Mesenchymal stem cell (in vitro differentiated cells and primary cell): Measurements from ENCODE around the gene ATP10D.

Experiments
- DNase-seq: peaks from one replicate; pipeline ENCODE4 v3.0.0-alpha.2; 2013
- H2AFZ ChIP-seq: one replicate; pipeline ENCODE4 v1.6.1; 2013; ENCODE audit warnings: low read depth, mild to moderate bottlenecking, control low read depth, inconsistent platforms, low read length, moderate library complexity
- H2AK5ac ChIP-seq: 2 replicates; pipeline ENCODE4 v1.6.1; 2013; ENCODE audit warnings: low read length, moderate library complexity, mild to moderate bottlenecking, inconsistent platforms; ENCODE audit not compliant: severe bottlenecking
- H2BK120ac ChIP-seq: one replicate; pipeline ENCODE4 v1.6.1; 2013; ENCODE audit warnings: low read depth, mild to moderate bottlenecking, inconsistent platforms, low read length, moderate library complexity
- H2BK12ac ChIP-seq, 2 experiments: one replicate each; pipeline ENCODE4 v1.6.1; 2013; ENCODE audit warnings: inconsistent platforms in 2 of 2, low read length in 2 of 2, mild to moderate bottlenecking in 2 of 2, moderate library complexity in 2 of 2, control low read depth in 1 of 2
- H2BK15ac ChIP-seq: one replicate; pipeline ENCODE4 v1.6.1; 2013; ENCODE audit warnings: mild to moderate bottlenecking, low read depth, inconsistent platforms; ENCODE audit not compliant: poor library complexity, severe bottlenecking
- H2BK5ac ChIP-seq: 2 replicates; pipeline ENCODE4 v1.6.1; 2013; ENCODE audit warnings: low read depth, mild to moderate bottlenecking, low read length, control low read depth, inconsistent platforms; ENCODE audit not compliant: poor library complexity, severe bottlenecking
- H3K14ac ChIP-seq, 2 experiments: one replicate each; pipeline ENCODE4 v1.6.1; 2013; ENCODE audit warnings: inconsistent platforms in 2 of 2, low read length in 2 of 2, control low read depth in 1 of 2, mild to moderate bottlenecking in 1 of 2, moderate library complexity in 1 of 2
- H3K18ac ChIP-seq, 2 experiments: one replicate each; pipeline ENCODE4 v1.6.1; 2013; ENCODE audit warnings: inconsistent platforms in 2 of 2, low read length in 2 of 2, control low read depth in 1 of 2, low read depth in 1 of 2, mild to moderate bottlenecking in 1 of 2
- H3K23ac ChIP-seq, 2 experiments: one replicate each; pipeline ENCODE4 v1.6.1; 2013; ENCODE audit warnings: inconsistent platforms in 2 of 2, low read length in 2 of 2, mild to moderate bottlenecking in 2 of 2, moderate library complexity in 2 of 2, control low read depth in 1 of 2
- H3K27ac ChIP-seq: 2 replicates; pipeline ENCODE4 v1.5.1; 2013; ENCODE audit warnings: mild to moderate bottlenecking, moderate library complexity, low read length, control low read depth, inconsistent platforms; ENCODE audit not compliant: poor library complexity, severe bottlenecking
- H3K27me3 ChIP-seq, 2 experiments: 2 replicates each; pipeline versions ENCODE4 v1.6.1 to v1.7.0; 2013; ENCODE audit warnings: low read length in 2 of 2, mild to moderate bottlenecking in 2 of 2, moderate library complexity in 2 of 2, control low read depth in 1 of 2, inconsistent platforms in 1 of 2; ENCODE audit not compliant: control insufficient read depth in 1 of 2, insufficient read depth in 1 of 2
- H3K36me3 ChIP-seq, 2 experiments: 2 replicates each; pipeline versions ENCODE4 v1.6.1 to v1.7.0; 2013; ENCODE audit warnings: low read length in 2 of 2, control low read depth in 1 of 2, inconsistent platforms in 1 of 2, low read depth in 1 of 2, mild to moderate bottlenecking in 1 of 2; ENCODE audit not compliant: insufficient read depth in 2 of 2, control insufficient read depth in 1 of 2
- H3K4ac ChIP-seq, 2 experiments: one replicate each; pipeline ENCODE4 v1.6.1; 2013; ENCODE audit warnings: inconsistent platforms in 2 of 2, low read length in 2 of 2, mild to moderate bottlenecking in 2 of 2, moderate library complexity in 2 of 2, control low read depth in 1 of 2, low read depth in 1 of 2
- H3K4me1 ChIP-seq: 2 replicates; pipeline ENCODE4 v1.6.1; 2013; ENCODE audit warnings: low read depth, low read length, control low read depth; ENCODE audit not compliant: control insufficient read depth, insufficient read depth
- H3K4me2 ChIP-seq: 2 replicates; pipeline ENCODE4 v1.6.1; 2013; ENCODE audit warnings: low read length, mild to moderate bottlenecking, inconsistent platforms; ENCODE audit not compliant: poor library complexity, severe bottlenecking
- H3K4me3 ChIP-seq, 2 experiments: 2 replicates each; pipeline versions ENCODE4 v1.5.1 to v1.7.0; 2013; ENCODE audit warnings: low read length in 2 of 2, mild to moderate bottlenecking in 2 of 2, control low read depth in 1 of 2, low read depth in 1 of 2; ENCODE audit not compliant: insufficient read depth in 1 of 2
- H3K79me1 ChIP-seq: replicated peaks from 2 replicates; pipeline ENCODE4 v1.6.1; 2013; ENCODE audit warnings: mild to moderate bottlenecking, control low read depth, low read length, inconsistent platforms; ENCODE audit not compliant: poor library complexity, severe bottlenecking
- H3K9ac ChIP-seq: 2 replicates; pipeline ENCODE4 v1.7.0; 2013; ENCODE audit warnings: mild to moderate bottlenecking, low read length, moderate library complexity
- H3K9me3 ChIP-seq: 2 replicates; pipeline ENCODE4 v1.7.0; 2013; ENCODE audit warnings: mild to moderate bottlenecking, low read length; ENCODE audit not compliant: control insufficient read depth
- H4K8ac ChIP-seq: one replicate; pipeline ENCODE4 v1.6.1; 2013; ENCODE audit warnings: inconsistent platforms, mild to moderate bottlenecking, low read length, moderate library complexity
- H4K91ac ChIP-seq: one replicate; pipeline ENCODE4 v1.6.1; 2013; ENCODE audit warnings: mild to moderate bottlenecking, low read length, inconsistent platforms
- WGBS: methylation state at CpG from one replicate; pipeline ENCODE4 v1.1.7; 2013; ENCODE audit warnings: mixed read lengths; 5-methylcytosine and 5-hydroxymethylcytosine counted together

Gene ATP10D

GRCh38 chr4:47482326-47482725 is 2.7 kb upstream of the ATP10D start:
- Histone ChIP-seq H3K4me1 (peaks cover 1% of the 10 kb centered on the region), H4K8ac (no peak overlapping the region), H2AFZ (no peak overlapping the region), H3K4ac (no peak overlapping the region), H3K14ac (no peak overlapping the region), H2BK120ac (no peak overlapping the region), H2AK5ac (no peak overlapping the region), H3K27me3 (no peaks in the 10 kb centered on the region), H3K36me3 (no peaks in the 10 kb centered on the region), H3K79me1 (no peaks in the 10 kb centered on the region), H3K27ac (no peak overlapping the region), H3K9me3 (no peaks in the 10 kb centered on the region), H3K4me3 (no peak overlapping the region), H3K23ac (no peak overlapping the region), H2BK15ac (no peak overlapping the region), H3K4me2 (no peak overlapping the region), H2BK12ac (no peak overlapping the region), H4K91ac (no peak overlapping the region), H3K18ac (no peak overlapping the region), H2BK5ac (no peak overlapping the region), H3K9ac (peak overlapping the region; percentile 6)
- WGBS = 20% methylated on average over 1 of the region's 4 CpGs
- peak; percentile 63 for DNase-seq

- no peak for DNase-seq
- H3K27me3 ChIP-seq = no peaks in the 10 kb centered on the region
- peak overlapping the region in 1 of 2 experiments; percentile 43 for H3K18ac ChIP-seq
- no peak overlapping the region for H2BK12ac ChIP-seq
- H3K23ac ChIP-seq = no peak overlapping the region
- no peak overlapping the region for H2AFZ ChIP-seq
- peaks cover 2% of the 10 kb centered on the region for H3K79me1 ChIP-seq
- no peak overlapping the region for H2BK15ac ChIP-seq
- H2AK5ac ChIP-seq = no peak overlapping the region
- no peaks in the 10 kb centered on the region for H3K36me3 ChIP-seq
- no peak overlapping the region for H4K91ac ChIP-seq
- WGBS = 99% methylated on average over 3 of the region's 3 CpGs
- H3K4me2 ChIP-seq = no peak overlapping the region
- no peak overlapping the region for H3K14ac ChIP-seq
- H3K4ac ChIP-seq = no peak overlapping the region
- H3K27ac ChIP-seq = no peak overlapping the region
- no peak overlapping the region for H3K4me3 ChIP-seq
- no peaks in the 10 kb centered on the region for H3K9me3 ChIP-seq
- H3K4me1 ChIP-seq = peaks cover 1% of the 10 kb centered on the region
- no peak overlapping the region for H2BK5ac ChIP-seq
- no peak overlapping the region for H3K9ac ChIP-seq
- no peak overlapping the region for H2BK120ac ChIP-seq
- H4K8ac ChIP-seq = no peak overlapping the region
Observed at GRCh38 chr4:47483745-47484144, 1.3 kb upstream of the ATP10D start.

DNA sequence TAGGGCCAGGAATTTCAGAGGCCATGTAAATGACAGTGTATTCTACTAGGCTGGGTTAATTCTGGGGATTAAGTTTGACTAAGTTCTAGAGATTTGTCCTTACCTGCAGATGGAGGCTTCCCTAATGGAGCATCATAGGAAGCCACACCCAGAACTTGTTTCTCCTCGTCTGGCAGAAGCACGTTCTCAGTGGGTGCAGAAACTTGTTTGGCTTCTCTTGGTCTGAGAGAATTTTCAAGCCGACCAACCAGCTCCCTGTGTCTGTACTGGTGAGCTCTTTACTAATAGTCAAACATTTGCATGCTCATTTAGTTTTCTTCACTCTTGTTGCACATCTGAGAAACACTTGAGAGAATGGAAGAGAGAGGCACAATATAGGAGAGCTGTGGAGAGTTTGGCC is 907 bp upstream of the ATP10D start:
- Histone ChIP-seq H3K4me2 (no peak overlapping the region), H3K18ac (no peak overlapping the region), H2AFZ (no peak overlapping the region), H3K9me3 (no peaks in the 10 kb centered on the region), H3K23ac (no peak overlapping the region), H3K4me3 (no peak overlapping the region), H3K36me3 (no peaks in the 10 kb centered on the region), H3K4me1 (no peaks in the 10 kb centered on the region), H3K9ac (no peak overlapping the region), H3K27ac (peak overlapping the region; percentile 38), H3K4ac (no peak overlapping the region), H2BK15ac (no peak overlapping the region), H4K8ac (peak overlapping the region; percentile 75), H4K91ac (no peak overlapping the region), H2BK12ac (no peak overlapping the region), H2BK5ac (no peak overlapping the region), H2AK5ac (no peak overlapping the region), H2BK120ac (no peak overlapping the region), H3K27me3 (no peaks in the 10 kb centered on the region), H3K14ac (no peak overlapping the region), H3K79me1 (peaks cover 3% of the 10 kb centered on the region)
- no peak for DNase-seq
- 88% methylated on average over 3 of the region's 3 CpGs for WGBS

GRCh38 chr4:47485768-47486167 is 693 bp downstream of the ATP10D start:
- 17% methylated on average over 1 of the region's 14 CpGs for WGBS
- Histone ChIP-seq H3K36me3 (no peaks in the 10 kb centered on the region), H4K8ac (no peak overlapping the region), H2BK12ac (peak overlapping the region in 1 of 2 experiments; percentile 23), H3K4me2 (peak overlapping the region; percentile 83), H3K27ac (peak overlapping the region; percentile 98), H3K9ac (peak overlapping the region; percentile 94), H3K79me1 (peaks cover 3% of the 10 kb centered on the region), H2BK15ac (no peak overlapping the region), H2BK120ac (no peak overlapping the region), H2AK5ac (no peak overlapping the region), H3K4me3 (peak overlapping the region; percentile 67 to 83), H3K23ac (no peak overlapping the region), H3K18ac (peak overlapping the region; percentile 43 to 56), H2BK5ac (peak overlapping the region; percentile 8), H4K91ac (no peak overlapping the region), H3K4ac (no peak overlapping the region), H2AFZ (no peak overlapping the region), H3K14ac (peak overlapping the region in 1 of 2 experiments; percentile 36), H3K27me3 (no peaks in the 10 kb centered on the region), H3K4me1 (no peaks in the 10 kb centered on the region), H3K9me3 (no peaks in the 10 kb centered on the region)
- no peak for DNase-seq
